H9 (cell line): Measurements from ENCODE around the gene DPYD. TPM values are rescaled to one million over a fixed set of nuclear protein-coding genes. Genes with fewer than 3 reads are reported as not detected.

Source experiments
- DNase-seq: peaks from one replicate; pipeline ENCODE4 v3.0.0-alpha.2; 2017
- H2AFZ ChIP-seq: one replicate; pipeline ENCODE4 v1.6.1; 2013; ENCODE audit warnings: mild to moderate bottlenecking, low read length, control low read depth, moderate library complexity
- H2AK5ac ChIP-seq: 2 replicates; pipeline ENCODE4 v1.6.1; 2013; ENCODE audit warnings: low read length, control low read depth, mixed read lengths; ENCODE audit not compliant: insufficient read length
- H2BK120ac ChIP-seq: one replicate; pipeline ENCODE4 v1.6.1; 2013; ENCODE audit warnings: low read depth, mild to moderate bottlenecking, low read length, control low read depth, inconsistent platforms; ENCODE audit not compliant: poor library complexity, severe bottlenecking
- H2BK12ac ChIP-seq: 2 replicates; pipeline ENCODE4 v1.6.1; 2013; ENCODE audit warnings: low read length, control low read depth, mixed read lengths, low read depth; ENCODE audit not compliant: insufficient read length
- H2BK15ac ChIP-seq: 2 replicates; pipeline ENCODE4 v1.6.1; 2013; ENCODE audit warnings: low read depth, low read length, control low read depth
- H2BK20ac ChIP-seq: one replicate; pipeline ENCODE4 v1.6.1; 2013; ENCODE audit warnings: low read depth, mild to moderate bottlenecking, low read length, control low read depth, inconsistent platforms; ENCODE audit not compliant: poor library complexity, severe bottlenecking
- H2BK5ac ChIP-seq: 2 replicates; pipeline ENCODE4 v1.6.1; 2013; ENCODE audit warnings: low read length, control low read depth, mixed read lengths; ENCODE audit not compliant: insufficient read length
- H3K14ac ChIP-seq: 2 replicates; pipeline ENCODE4 v1.6.1; 2013; ENCODE audit warnings: low read length, control low read depth; ENCODE audit not compliant: insufficient read depth
- H3K18ac ChIP-seq: 2 replicates; pipeline ENCODE4 v1.6.1; 2013; ENCODE audit warnings: low read depth, mild to moderate bottlenecking, mixed read lengths, low read length, control low read depth; ENCODE audit not compliant: insufficient read length
- H3K23ac ChIP-seq: 2 replicates; pipeline ENCODE4 v1.6.1; 2013; ENCODE audit warnings: low read length, control low read depth, mixed read lengths, low read depth; ENCODE audit not compliant: insufficient read length
- H3K23me2 ChIP-seq: 2 replicates; pipeline ENCODE4 v1.6.1; 2013; ENCODE audit warnings: low read depth, mild to moderate bottlenecking, mixed read lengths, low read length, control low read depth; ENCODE audit not compliant: insufficient read length, poor library complexity, severe bottlenecking
- H3K27ac ChIP-seq: 2 replicates; pipeline ENCODE4 v1.5.1; 2013; ENCODE audit warnings: low read length, control low read depth, mixed read lengths, low read depth; ENCODE audit not compliant: insufficient read length
- H3K27me3 ChIP-seq: 2 replicates; pipeline ENCODE4 v1.6.1; 2013; ENCODE audit warnings: low read length, control low read depth, inconsistent platforms; ENCODE audit not compliant: insufficient read depth
- H3K4ac ChIP-seq: 2 replicates; pipeline ENCODE4 v1.6.1; 2013; ENCODE audit warnings: low read depth, mild to moderate bottlenecking, control low read depth, inconsistent platforms, low read length, moderate library complexity
- H3K4me1 ChIP-seq: 2 replicates; pipeline ENCODE4 v1.6.1; 2013; ENCODE audit warnings: low read length, control low read depth, inconsistent platforms; ENCODE audit not compliant: insufficient read depth
- H3K4me2 ChIP-seq: 2 replicates; pipeline ENCODE4 v1.6.1; 2013; ENCODE audit warnings: low read length, control low read depth, mixed read lengths; ENCODE audit not compliant: insufficient read length, insufficient read depth
- H3K56ac ChIP-seq: 2 replicates; pipeline ENCODE4 v1.6.1; 2013; ENCODE audit warnings: low read depth, mild to moderate bottlenecking, mixed read lengths, low read length, control low read depth; ENCODE audit not compliant: insufficient read length
- H3K79me1 ChIP-seq: 2 replicates; pipeline ENCODE4 v1.6.1; 2013; ENCODE audit warnings: low read depth, mild to moderate bottlenecking, moderate library complexity, low read length, control low read depth, inconsistent platforms; ENCODE audit not compliant: insufficient read depth, poor library complexity, severe bottlenecking
- H3K79me2 ChIP-seq: 2 replicates; pipeline ENCODE4 v1.6.1; 2013; ENCODE audit warnings: low read length, control low read depth, inconsistent platforms; ENCODE audit not compliant: insufficient read depth
- H3K9ac ChIP-seq: 2 replicates; pipeline ENCODE4 v1.6.1; 2013; ENCODE audit warnings: low read length, control low read depth, mixed read lengths; ENCODE audit not compliant: insufficient read length; ENCODE audit errors: extremely low read depth
- H3K9me3 ChIP-seq: one replicate; pipeline ENCODE4 v1.6.1; 2013; ENCODE audit warnings: low read depth, low read length, inconsistent platforms; ENCODE audit not compliant: control insufficient read depth
- H3T11ph ChIP-seq: one replicate; pipeline ENCODE4 v1.6.1; 2013; ENCODE audit warnings: mild to moderate bottlenecking, low read length, control low read depth, inconsistent platforms
- H4K20me1 ChIP-seq: one replicate; pipeline ENCODE4 v1.6.1; 2013; ENCODE audit not compliant: control insufficient read depth, insufficient read length, insufficient read depth
- H4K5ac ChIP-seq: 2 replicates; pipeline ENCODE4 v1.6.1; 2013; ENCODE audit warnings: low read depth, mild to moderate bottlenecking, mixed read lengths, low read length, control low read depth; ENCODE audit not compliant: insufficient read length
- H4K8ac ChIP-seq: replicated peaks from 2 replicates; pipeline ENCODE4 v1.6.1; 2013; ENCODE audit warnings: low read length, control low read depth, mixed read lengths, low read depth; ENCODE audit not compliant: insufficient read length
- H4K91ac ChIP-seq: 2 replicates; pipeline ENCODE4 v1.6.1; 2013; ENCODE audit warnings: low read depth, mild to moderate bottlenecking, moderate library complexity, mixed read lengths, low read length, control low read depth; ENCODE audit not compliant: insufficient read length
- H3K27ac Mint-ChIP-seq, 3 experiments: 2 replicates in 2 of 3; 3 replicates in 1 of 3; pipeline ENCODE4 v1.8.0; 2020 to 2021; ENCODE audit warnings: mixed read lengths in 3 of 3, mild to moderate bottlenecking in 1 of 3, moderate library complexity in 1 of 3
- H3K27me3 Mint-ChIP-seq: 2 replicates; pipeline ENCODE4 v1.8.0; 2021; ENCODE audit warnings: low read depth, mild to moderate bottlenecking, moderate library complexity, mixed read lengths
- H3K36me3 Mint-ChIP-seq, 3 experiments: 2 replicates in 2 of 3; 3 replicates in 1 of 3; pipeline ENCODE4 v1.8.0; 2020 to 2021; ENCODE audit warnings: low read depth in 3 of 3, mixed read lengths in 3 of 3; ENCODE audit not compliant: insufficient read depth in 1 of 3
- H3K4me1 Mint-ChIP-seq, 2 experiments: 2 replicates each; pipeline ENCODE4 v1.8.0; 2020; ENCODE audit warnings: mixed read lengths in 2 of 2
- H3K4me3 Mint-ChIP-seq, 2 experiments: 2 replicates in 1 of 2; 3 replicates in 1 of 2; pipeline ENCODE4 v1.8.0; 2020 to 2021; ENCODE audit warnings: mild to moderate bottlenecking in 2 of 2, mixed read lengths in 2 of 2, moderate library complexity in 1 of 2
- H3K9me3 Mint-ChIP-seq, 2 experiments: 2 replicates in 1 of 2; 3 replicates in 1 of 2; pipeline ENCODE4 v1.8.0; 2020; ENCODE audit warnings: mild to moderate bottlenecking in 2 of 2, mixed read lengths in 2 of 2, moderate library complexity in 1 of 2
- CTCF ChIP-seq: fragments of 200-600 bp; sonication (generic); conservative IDR thresholded peaks from 3 replicates; pipeline ENCODE4 v1.8.0; 2021; ENCODE audit warnings: antibody characterized with exemption, mild to moderate bottlenecking
- WGBS: extraction: QIAGEN DNeasy Blood & Tissue Kit; methylation state at CpG from one replicate; pipeline ENCODE4 v1.1.7; 2013; ENCODE audit warnings: missing lambda C conversion rate, low lambda C conversion rate, mixed read lengths; ENCODE audit not compliant: insufficient read length; ENCODE audit errors: extremely low coverage; 5-methylcytosine and 5-hydroxymethylcytosine counted together
- total RNA-seq: library from RNA; stranded (reverse); gene quantifications from 2 replicates; pipeline ENCODE4 v1.2.1, GENCODE V29; 2021

Gene DPYD
- total RNA-seq, 1 experiment from 2014 or later, result 0.37 TPM

- no peak for TF ChIP-seq CTCF
- H3K18ac ChIP-seq, result no peak overlapping the region
- no peak overlapping the region for H3K4me2 ChIP-seq
- Mint-ChIP-seq H3K4me3 (peak overlapping the region in 1 of 2 experiments; percentile 49; a peak in 1 of 5 replicates), H3K9me3 (no peaks in the 10 kb centered on the region), H3K27me3 (no peaks in the 10 kb centered on the region), H3K27ac (no peak overlapping the region; a peak in 1 of 7 replicates), H3K36me3 (no peaks in the 10 kb centered on the region), H3K4me1 (peaks cover 0 to 4% of the 10 kb centered on the region in 2 experiments; a peak in 2 of 4 replicates)
- no peak for DNase-seq
- no peaks in the 10 kb centered on the region for H3K27me3 ChIP-seq
- H3K27ac ChIP-seq, result no peak overlapping the region
- no peak overlapping the region for H2BK20ac ChIP-seq
- H2BK120ac ChIP-seq, result no peak overlapping the region
- H2BK15ac ChIP-seq, result no peak overlapping the region
- WGBS, result no CpG with 5 or more reads among the region's 1 CpG
- no peaks in the 10 kb centered on the region for H3K4me1 ChIP-seq
- no peak overlapping the region for H4K5ac ChIP-seq
- H3K14ac ChIP-seq, result no peak overlapping the region
- no peak overlapping the region for H2AFZ ChIP-seq
- H2AK5ac ChIP-seq, result no peak overlapping the region
- H3T11ph ChIP-seq, result no peak overlapping the region
- no peak overlapping the region for H3K9ac ChIP-seq
- no peaks in the 10 kb centered on the region for H3K79me2 ChIP-seq
- H3K4ac ChIP-seq, result no peak overlapping the region
- H2BK12ac ChIP-seq, result no peak overlapping the region
- no peak overlapping the region for H4K91ac ChIP-seq
- H3K23me2 ChIP-seq, result no peaks in the 10 kb centered on the region
- H2BK5ac ChIP-seq, result no peak overlapping the region
- H3K23ac ChIP-seq, result no peak overlapping the region
- H3K9me3 ChIP-seq, result no peaks in the 10 kb centered on the region
- H4K20me1 ChIP-seq, result no peaks in the 10 kb centered on the region
- no peak overlapping the region for H3K56ac ChIP-seq
- H4K8ac ChIP-seq, result no peak overlapping the region
- H3K79me1 ChIP-seq, result no peaks in the 10 kb centered on the region
Measured at GRCh38 chr1:97529600-97529999, 391.2 kb downstream of the DPYD start.
